HUDEP-2 (cell line): ENCODE data around the gene KIZ.
"Not testable (repeated sequence)": the region's sequence is repeated elsewhere in the genome, so short reads cannot be mapped to it uniquely, and the experiment has no call there.

Experiments
- DNase-seq, 76 experiments: peaks; one replicate each; lab custom pipeline; 2025; ENCODE audit not compliant: unreplicated experiment in 76 of 76; lab: John Stamatoyannopoulos, UW

The KIZ gene

DNA sequence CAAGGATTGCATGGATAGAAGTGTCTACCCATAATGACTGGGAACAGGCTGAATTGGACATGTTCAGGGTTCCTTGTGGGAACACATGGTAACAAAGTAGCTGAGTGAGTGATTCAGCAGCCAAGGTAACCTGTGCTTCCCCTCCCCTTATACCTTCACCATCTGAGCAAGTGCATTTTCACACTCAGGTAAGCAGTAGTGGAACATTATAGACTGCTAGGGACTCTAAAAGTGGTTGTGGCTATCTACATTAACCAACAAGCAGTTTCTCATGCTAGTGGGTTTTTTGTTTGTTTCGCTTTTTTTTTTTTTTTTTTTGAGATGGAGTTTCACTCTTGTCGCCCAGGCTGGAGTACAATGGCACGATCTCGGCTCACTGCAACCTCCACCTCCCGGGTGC is 41.4 kb downstream of the KIZ start:
- DNase-seq = no peak

DNA sequence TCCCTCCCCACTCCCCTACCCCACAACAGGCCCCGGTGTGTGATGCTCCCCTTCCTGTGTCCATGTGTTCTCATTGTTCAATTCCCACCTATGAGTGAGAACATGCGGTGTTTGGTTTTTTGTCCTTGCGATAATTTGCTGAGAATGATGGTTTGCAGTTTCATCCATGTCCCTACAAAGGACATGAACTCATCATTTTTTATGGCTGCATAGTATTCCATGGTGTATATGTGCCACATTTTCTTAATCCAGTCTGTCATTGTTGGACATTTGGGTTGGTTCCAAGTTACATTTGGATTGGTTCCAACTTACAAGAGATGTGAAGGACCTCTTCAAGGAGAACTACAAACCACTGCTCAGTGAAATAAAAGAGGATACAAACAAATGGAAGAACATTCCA is 42.2 kb downstream of the KIZ start:
- not testable (repeated sequence) for DNase-seq

DNA sequence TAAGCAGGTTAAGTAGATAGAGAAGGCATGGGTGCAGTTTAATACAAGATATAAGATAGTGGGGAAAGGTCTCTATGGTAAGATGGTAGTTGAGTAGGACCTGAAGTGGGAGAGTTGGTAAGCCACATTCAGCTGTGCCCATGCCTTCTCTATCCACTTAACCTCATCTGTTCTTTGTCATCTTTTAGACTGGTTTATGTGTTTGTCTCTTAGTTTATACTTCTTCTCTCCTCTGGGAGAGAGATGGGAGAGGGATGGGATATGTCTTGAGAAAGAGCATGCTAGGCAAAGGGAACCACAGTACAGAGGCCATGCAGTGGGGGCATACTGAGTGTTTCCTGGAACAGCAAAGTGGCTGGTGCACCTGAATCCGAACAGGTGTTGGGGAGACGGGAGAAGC is 46.7 kb downstream of the KIZ start:
- DNase-seq = no peak

DNA sequence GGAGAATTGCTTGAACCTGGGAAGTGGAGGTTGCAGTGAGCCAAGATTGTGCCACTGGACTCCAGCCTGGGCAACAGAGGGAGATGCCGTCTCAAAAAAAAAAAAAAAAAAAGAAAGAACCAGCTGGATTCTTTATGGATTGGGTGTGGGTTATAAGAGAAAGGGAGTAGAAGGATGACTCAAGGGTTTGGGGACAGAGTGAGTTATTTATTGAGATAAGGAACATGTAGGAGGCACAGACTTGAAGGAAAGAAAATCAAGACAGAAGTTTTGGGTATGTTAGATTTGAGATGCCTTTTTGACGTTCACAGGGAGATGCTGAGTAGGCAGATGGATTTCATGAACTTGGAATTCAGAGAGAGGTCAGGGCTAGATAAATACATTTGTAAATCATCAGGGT is 47.6 kb downstream of the KIZ start:
- no peak for DNase-seq

DNA sequence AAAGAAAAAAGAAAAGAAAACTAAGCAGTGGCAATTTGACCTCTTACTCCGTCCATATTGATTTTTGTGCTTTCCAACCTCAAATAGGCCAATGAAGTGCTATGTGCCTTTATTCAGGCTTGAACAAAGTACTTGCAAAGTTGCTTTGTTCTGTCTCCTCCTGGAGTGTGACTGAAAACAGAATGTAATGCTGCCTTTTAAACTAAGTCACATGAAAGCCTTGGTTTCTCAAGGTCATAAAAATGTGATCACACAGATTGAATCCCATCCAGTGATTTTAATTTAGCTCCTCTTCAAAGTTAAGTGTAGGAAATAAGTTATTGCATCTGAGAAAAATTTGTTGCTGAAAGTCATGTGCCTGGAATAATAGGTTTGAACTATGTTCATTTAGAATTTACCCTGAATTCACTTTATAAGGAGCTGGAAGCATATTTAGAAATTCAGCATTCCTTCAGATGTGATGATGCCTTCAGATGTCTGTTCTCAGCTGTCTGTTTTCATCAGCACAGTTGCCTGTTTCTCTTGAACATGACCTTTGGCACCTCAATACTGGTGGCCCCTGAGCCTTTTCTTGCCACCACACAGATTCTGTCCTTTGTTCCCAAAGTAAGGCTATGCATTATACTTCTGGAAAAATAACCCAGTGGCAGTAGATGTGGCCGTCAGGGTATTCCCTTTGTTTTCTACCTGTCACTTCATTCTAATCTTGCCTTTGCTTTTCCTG is 48.8 kb downstream of the KIZ start:
- DNase-seq = no peak

DNA sequence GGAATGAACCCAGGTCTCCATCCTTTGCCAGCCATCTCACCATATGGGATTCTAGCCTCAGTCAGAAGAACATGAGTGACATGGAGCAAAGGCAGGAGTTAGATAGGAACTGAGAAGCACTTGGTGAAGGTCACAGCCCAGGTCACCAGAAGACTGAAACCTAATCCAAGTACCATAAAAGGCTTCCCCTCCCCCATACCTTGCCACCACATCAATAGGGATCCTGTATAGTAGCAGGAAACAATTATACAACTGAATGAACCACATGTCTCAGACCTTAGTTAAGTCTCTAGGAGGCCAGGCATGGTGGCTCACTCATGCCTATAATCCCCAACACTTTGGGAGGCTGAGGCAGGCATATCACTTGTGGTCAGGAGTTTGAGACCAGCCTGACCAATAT is 49.6 kb downstream of the KIZ start:
- DNase-seq = no peak

DNA sequence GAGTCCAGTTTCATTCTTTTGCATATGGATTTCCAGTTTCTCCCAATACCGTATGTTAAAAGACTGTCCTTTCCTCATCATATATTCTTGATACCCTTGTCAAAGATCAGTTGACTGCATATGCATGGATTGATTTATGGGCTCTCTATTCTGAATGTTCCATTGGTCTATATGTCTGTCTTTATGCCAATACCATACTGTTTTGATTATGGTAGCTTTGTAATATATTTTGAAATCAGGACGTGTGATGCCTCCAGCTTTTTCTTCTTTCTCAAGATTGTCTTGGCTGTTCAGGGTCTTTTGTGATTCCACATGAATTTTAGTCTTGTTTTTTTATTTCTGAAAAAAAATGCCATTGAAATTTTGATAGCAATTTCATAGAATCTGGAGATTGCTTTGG is 51.9 kb downstream of the KIZ start:
- DNase-seq = no peak

DNA sequence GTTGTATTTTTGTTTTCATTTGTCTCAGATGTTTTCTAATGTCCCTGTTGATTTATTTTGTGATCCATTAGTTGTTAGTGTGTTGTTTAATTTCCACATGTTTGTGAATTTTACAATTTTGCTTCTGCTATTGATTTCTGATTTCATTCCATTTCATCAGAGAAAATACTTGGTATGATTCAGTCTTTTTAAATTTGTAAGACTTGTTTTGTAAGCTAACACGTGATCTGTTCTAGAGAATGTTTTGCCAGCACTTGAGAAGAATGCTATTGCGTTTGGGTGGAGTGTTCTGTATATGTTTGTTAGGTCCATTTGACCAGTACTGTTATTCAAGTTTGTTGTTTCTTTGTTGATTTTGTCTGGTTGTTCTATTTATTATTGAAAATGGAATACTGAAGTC is 53.9 kb downstream of the KIZ start:
- no peak for DNase-seq

DNA sequence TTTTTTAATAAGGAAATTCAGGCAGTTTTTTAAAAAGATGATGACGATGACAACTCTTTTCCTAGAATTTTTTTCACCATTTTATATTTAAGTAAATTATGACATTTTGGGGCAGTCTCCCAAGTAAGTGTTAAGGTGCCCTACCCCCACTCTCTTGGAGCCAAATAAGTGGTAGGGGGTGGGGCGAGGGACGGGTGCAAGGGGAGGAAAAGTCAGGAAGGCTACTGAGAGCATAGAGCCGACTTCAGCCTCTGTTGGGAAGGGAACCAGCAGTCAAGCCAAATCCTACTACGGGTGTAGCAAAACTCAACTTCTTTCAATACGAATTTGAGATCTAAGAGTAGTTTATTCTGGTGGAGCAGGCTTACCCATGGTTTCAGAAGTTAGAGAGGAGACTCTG is 54.4 kb downstream of the KIZ start:
- DNase-seq = no peak

DNA sequence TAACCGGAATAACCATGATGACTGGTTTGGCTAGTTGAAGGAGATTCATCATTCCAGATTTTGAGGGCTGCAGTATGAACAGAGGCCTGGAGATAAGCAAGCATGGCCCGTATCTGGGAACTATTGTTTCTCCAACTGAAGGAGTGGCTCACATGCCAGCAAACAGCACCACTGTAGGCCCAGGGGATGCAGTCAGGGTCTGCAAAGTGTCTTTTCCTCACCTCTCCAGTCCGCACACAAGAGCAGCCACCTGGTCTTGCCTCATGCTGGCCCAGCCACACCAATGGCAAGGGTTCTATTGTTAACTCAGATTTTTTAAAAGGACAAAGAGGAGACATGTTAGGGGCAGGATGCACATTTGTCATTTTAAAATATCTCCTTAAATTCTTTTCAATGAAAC is 55.1 kb downstream of the KIZ start:
- no peak for DNase-seq

DNA sequence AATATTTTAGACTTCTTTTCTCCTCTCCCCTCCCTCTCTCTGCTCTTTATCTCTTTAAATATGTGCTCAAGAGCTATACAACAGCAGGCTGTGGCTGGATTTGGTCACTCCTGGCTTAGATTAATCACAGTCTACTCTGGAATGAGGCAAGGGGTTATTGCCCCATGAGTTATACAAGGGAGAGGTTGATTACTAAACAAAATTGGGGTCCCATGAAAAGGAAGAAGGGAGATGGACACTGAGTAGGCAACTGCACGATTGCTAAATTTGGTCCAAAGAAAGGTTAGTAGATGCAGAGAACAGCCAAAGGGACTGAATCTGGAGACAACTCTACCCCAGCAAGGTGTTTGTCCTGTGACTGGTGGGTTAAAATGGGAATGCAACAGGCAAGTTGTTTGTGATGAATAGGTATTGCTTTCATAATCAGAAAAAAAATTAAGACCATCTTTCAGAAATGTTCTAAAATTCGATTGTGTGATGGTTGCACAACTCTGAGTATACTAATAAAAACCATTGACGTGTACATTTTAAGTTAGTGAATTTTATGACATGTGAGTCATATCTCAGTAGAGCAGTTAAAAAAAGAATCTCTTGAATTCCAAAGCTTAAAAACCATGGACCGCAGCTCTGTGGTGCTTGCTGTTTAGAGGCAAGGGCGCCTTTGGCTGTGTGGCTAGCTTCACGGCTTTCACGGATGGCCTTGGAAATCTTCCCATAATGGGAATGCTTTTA is 57.1 kb downstream of the KIZ start:
- DNase-seq = no peak

DNA sequence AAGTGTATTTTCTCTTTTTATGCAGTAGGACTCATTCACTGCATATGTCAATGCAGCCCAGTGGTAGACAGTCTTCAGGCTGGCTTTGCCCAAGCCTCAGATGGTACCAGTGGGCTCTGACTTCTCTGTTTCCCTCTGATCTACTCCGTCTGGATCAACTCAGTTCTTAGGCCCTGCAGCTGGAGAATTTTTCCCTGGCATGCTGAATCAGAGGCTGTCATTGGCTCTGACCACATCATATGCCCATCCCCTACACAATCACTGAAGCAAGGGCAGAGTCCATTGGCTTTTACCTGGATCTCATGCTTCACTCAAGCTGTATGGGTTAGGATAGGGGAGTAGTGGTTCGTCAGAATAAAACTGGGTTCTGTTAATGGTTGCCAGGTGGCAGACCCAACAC is 57.8 kb downstream of the KIZ start:
- DNase-seq = no peak

DNA sequence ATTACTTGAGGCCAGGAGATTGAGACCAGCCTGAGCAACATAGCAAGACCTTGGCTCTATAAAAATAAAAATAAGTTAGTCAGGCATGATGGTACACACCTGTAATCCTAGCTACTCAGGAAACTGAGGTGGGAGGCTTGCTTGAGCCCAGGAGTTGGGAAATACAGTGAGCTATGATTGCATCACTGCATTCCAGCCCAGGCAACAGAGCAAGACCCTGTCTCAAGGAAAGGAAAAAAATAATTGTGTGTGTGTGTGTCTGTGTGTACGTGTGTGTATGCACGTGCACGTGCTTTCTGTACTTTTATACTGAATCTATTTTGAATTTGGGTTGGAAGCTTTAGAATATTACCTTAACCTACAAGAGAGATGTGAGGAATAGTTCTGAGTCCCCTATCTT is 58.9 kb downstream of the KIZ start:
- DNase-seq = no peak

DNA sequence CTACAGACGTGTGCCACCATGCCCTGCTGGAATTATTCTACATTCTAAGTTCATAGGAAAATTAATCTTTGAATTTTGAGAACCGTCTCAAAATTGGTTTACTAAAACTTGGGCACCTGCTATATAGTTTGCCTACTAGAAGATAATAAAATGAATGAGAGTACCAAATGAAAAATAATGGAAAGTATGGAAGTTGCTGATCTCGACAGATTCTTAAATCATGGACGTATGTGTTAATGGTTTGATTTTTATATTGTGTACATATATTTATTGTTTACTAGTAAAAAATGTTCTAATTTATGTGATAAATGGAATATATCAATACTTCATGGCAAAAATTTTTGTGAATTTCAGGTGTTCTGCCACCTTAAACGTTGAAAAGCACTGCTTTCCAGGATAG is 60.0 kb downstream of the KIZ start:
- no peak for DNase-seq

DNA sequence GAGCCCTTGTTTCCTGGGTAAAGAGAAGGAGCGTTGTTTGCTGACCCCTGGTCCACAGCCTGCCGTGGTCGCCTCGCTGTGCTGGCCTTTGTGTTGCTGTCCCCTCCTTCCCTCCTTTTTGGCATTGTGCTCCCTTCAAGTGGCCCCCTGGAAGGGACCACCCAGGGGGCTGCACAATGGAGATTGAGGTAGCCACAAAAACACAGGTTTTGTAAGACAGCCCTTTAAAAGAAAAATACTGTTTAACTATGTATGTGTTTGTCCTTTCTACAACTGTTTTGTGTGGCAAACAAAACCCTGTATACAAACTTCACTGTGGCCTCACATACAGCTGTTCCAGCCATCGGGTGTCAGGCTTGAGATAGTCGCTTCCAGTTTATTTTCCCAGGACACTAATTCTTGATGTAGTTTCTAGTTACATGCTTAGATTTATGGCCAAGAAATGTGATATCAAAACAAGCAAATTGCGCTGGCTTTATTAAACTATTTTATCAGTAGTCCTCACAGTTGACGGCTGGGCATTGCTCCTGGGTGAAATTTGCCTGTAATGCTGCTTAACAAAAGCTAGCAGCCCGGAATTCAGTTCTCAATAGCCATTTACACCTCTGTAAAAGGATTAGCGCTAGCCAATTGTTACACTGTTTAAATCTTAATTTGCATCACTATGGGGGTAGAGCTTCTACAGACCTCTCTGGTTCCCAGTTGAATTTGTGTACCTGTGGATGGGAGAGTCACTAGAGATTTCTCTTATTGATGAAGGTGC is 64.1 kb downstream of the KIZ start:
- no peak for DNase-seq

DNA sequence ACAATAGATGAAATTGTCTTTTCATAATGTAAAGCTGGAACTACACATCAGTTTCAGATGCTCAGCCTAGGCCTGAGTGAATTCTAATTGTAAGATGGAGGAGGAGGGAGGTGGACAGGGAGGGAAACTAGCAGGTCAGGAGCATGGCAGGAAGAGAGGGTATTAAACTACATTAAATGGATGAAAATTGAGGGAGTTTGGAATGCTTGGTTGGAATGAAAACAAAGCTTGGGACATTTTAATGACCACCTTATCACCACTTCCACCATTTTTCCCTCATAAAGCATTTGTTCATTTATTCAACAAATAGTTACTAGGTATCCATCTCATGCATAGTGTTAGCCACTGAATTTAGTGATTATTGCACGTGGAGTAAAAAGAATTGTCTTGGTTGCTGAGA is 65.0 kb downstream of the KIZ start:
- no peak for DNase-seq

DNA sequence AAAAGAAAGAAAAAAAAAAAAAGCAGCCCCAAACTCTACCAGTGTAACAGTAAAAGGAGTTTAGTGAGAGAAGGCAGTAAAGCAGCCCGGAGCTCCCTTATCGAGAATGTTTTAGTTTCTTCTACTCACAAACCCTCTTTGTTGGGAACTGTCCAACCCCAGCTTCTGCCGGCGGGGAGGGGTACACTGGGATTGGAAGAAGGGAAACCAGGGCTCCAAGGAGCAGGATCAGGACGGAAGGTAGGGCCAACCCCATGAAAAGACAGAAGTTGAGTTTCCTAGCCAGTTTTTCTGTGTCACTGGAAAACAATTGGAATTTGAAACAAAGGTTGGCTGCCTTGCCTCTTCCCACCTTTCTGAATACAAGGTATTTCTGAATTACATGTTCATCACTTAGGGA is 66.0 kb downstream of the KIZ start:
- DNase-seq = no peak

DNA sequence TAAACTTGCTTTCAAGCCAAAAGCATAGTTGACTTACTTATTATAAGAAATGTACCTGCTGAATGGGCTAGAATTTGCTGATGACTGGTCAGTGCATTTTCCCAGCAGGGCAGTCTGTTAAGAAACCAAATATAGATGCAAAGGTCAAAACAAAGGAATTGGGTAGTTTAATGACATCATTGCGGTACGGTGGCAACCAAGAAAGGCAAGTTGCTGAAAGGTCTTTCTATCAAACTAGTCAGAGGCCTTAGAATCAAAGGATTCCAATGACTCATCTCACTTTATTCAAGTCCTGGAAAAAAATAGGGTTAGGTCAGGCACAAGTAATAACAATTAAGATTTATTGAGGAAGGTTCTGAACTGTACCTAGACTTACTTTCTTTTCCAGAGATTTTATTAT is 76.4 kb downstream of the KIZ start:
- no peak for DNase-seq

DNA sequence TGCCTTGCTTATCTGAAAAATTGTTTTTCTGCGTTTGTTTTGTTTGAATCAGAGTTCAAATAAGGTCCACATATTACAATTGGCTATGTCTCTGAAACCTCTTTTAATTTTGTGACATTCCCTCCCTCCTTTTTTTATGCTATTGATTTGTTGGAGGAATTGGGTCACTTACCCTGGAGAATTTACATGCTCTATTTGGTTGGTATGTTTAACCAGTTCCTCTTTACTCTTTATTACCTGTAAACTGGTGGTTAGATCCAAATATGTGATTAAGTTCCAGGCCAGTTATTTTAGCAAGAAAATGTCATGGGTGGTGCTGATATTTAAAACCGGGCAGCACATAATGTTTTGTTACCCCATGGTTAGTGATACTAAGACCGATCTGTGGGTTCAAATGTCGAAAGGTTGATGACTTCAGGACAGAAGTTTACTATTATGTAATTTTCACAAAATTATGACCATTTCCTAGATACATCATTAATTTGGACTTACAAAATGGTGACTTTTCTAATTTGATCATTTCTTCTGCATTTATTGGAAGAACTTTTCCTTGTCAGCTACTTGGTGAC is 77.3 kb downstream of the KIZ start:
- no peak for DNase-seq

DNA sequence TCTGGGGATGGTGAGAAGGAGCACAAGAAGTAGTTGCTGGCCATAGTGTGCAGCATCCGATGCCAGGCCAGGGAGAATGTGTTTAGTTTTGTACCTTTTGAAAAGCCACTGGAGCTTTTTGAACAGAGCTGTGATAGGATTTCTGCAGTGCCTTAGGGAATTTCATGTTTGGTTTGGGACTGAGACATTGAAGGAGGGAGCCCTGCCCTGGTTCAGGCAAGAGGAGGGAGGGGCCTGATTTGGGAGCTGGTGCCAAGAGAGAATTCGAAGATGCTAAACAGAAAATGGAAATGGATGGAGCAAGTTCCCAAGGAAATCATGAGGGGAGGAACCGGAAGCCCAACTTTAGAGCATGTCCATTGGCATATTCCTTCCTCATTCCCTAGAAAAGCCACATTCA is 80.7 kb downstream of the KIZ start:
- no peak for DNase-seq

DNA sequence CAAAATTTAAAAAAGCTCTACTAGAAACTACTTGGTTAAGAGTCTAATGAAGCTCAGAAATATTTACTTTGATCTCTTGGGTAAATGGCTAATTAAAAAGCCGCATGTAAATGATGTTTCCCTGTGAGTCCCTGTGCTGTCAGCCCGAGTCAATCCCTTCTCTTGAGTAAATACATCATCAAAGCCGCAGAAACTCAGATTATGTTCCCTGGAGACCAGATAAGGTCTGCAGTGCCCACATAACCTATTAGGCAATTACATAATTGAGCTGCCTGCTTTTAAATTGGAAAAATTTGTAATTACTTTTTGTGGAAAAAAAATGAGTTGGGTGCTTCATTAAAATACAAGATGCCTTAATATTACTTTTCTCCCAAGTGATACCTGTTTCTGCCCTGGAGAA is 83.1 kb downstream of the KIZ start:
- no peak for DNase-seq

DNA sequence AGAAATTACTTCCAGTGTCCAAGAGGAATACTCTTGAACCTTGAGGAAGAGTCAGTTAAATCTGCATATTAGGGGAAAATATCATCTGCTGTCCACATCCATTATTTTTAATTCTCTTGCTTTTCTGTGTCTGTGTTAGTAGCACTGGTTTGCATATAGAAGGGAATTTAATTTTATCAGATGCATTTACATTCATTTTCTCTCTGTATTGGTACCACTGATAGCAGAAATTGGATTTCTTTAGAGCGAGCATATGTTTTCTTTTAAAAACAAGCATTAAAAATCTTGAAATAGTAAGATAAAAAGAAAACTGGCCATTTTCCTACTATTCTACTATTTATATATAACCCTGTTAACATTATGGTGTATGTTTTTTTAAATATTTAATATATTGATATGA is 83.8 kb downstream of the KIZ start:
- no peak for DNase-seq
